A673 (cell line): ENCODE results near the gene PTPN23.

ENCODE experiments used
- CTCF ChIP-seq: fragments of 300-800, 200-600 bp; sonication (generic); conservative IDR thresholded peaks from 2 replicates; pipeline ENCODE4 v1.5.1; 2017; ENCODE audit warnings: low read depth, mild to moderate bottlenecking, antibody characterized with exemption, low read length, moderate library complexity, mixed read lengths
- EZH2 ChIP-seq: fragments of 200-600 bp; sonication (generic); IDR thresholded peaks from 2 replicates; pipeline ENCODE4 v1.6.1; 2017; ENCODE audit warnings: borderline replicate concordance, low read depth, mild to moderate bottlenecking, mixed read lengths, antibody characterized with exemption, low read length; ENCODE audit not compliant: poor library complexity, severe bottlenecking

GRCh38 chr3:47408839-47409229, 28.0 kb downstream of the PTPN23 start:
- TF ChIP-seq CTCF (no peak), EZH2 (no peak)
